Measurements from ENCODE around the gene VKORC1L1. TPM values are rescaled to one million over a fixed set of nuclear protein-coding genes. Genes with fewer than 3 reads are reported as not detected.
A peak's percentile ranks its signal among the peaks of the same experiment; 100 is the strongest.
"Not testable (repeated sequence)": the region's sequence is repeated elsewhere in the genome, so short reads cannot be mapped to it uniquely, and the experiment has no call there.

The VKORC1L1 gene
- total RNA-seq (2021) (21.6 and 31.7 TPM in 2 replicates), Bru-seq, nascent RNA (percentile 84 among the genes with signal in this experiment), BruChase-seq, experiment 1, labeled RNA remaining after a 2-hour chase (percentile 84 among the genes with signal in this experiment), BruChase-seq, experiment 2, labeled RNA remaining after a 6-hour chase (percentile 82 among the genes with signal in this experiment)
- long read RNA-seq, full-length matches to known transcripts: 35 of 50 reads
- long read RNA-seq, partial matches to known transcripts: 0 of 50 reads
- long read RNA-seq, other reads (novel, unspliced or antisense): 15 of 50 reads

DNA sequence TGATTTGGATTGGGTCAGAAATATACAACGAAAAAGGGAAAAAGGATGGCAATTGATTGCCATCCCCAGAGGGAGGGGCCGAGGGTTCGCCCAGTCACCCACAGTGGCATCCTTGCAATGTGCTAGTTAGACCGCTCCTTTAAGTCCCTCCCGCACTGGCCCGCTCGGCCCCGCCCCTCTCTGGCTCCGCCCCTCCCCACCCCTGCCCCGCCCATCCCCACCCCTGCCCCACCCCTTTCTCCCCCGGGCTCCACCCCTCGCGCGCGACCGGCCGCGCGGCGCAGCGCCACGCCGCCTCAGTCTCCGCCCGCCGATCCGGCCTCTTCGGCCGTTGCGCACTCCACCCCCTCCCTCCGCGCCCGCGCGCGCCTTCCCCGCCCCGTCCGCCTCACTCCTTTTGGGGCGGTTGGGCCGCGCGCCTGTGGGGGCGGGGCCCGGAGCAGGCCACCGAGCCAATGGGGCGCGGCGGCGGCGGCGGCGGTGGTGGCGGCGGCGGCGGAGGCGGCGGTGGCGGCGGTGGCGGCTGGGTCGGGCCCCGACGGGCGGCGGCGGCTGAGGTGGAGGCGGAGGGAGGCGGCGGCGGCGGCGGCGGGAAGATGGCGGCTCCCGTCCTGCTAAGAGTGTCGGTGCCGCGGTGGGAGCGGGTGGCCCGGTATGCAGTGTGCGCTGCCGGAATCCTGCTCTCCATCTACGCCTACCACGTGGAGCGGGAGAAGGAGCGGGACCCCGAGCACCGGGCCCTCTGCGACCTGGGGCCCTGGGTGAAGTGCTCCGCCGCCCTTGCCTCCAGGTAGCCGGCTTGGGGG, at the start of gene VKORC1L1:
TSS of gene VKORC1L1 (plus strand) at position 299 of the 806 bp plus-strand sequence. CDS start at position 597, 298 bp downstream.
- Histone ChIP-seq H3K36me3 (ENCODE audit: low read depth) (no peaks in the 10 kb centered on the region), H3F3A (ENCODE audit: insufficient read depth, low read depth) (0 out of 2 replicates have a peak, but pooled peaks cover 6% of the 10 kb centered on the region), H3K4me1 (replicated peaks; ENCODE audit: insufficient read depth) (peaks cover 6% of the 10 kb centered on the region; the same call in 1 of the 2 replicates), H3K4me3 (peak within 1 kb of the TSS; percentile 72), H2AFZ (peak within 1 kb of the TSS; percentile 72), H4K20me1 (ENCODE audit: insufficient read depth) (no peaks in the 10 kb centered on the region), H3K4me2 (peak within 1 kb of the TSS; percentile 80), H3K9me3 (ENCODE audit: insufficient read depth, low read depth) (no peaks in the 10 kb centered on the region), H3K27me3 (ENCODE audit: insufficient read depth, low read depth) (no peaks in the 10 kb centered on the region), H3K9me2 (ENCODE audit: insufficient read depth) (no peaks in the 10 kb centered on the region), H3K27ac (no peak within 1 kb of the TSS), H3K79me2 (ENCODE audit: low read depth) (peaks cover 42% of the 10 kb centered on the region)
- ChIA-PET POLR2A (ENCODE audit: unreplicated experiment) (no interaction called here), CTCF (no interaction called here)
- BruUV-seq (replicated peaks): no TSS peak
- TF ChIP-seq, protein P1, sequence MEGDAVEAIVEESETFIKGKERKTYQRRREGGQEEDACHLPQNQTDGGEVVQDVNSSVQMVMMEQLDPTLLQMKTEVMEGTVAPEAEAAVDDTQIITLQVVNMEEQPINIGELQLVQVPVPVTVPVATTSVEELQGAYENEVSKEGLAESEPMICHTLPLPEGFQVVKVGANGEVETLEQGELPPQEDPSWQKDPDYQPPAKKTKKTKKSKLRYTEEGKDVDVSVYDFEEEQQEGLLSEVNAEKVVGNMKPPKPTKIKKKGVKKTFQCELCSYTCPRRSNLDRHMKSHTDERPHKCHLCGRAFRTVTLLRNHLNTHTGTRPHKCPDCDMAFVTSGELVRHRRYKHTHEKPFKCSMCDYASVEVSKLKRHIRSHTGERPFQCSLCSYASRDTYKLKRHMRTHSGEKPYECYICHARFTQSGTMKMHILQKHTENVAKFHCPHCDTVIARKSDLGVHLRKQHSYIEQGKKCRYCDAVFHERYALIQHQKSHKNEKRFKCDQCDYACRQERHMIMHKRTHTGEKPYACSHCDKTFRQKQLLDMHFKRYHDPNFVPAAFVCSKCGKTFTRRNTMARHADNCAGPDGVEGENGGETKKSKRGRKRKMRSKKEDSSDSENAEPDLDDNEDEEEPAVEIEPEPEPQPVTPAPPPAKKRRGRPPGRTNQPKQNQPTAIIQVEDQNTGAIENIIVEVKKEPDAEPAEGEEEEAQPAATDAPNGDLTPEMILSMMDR (conservative IDR thresholded peaks at IDR 0.05): no peak
- no peak for TF ChIP-seq EZH2 (IDR thresholded peaks at IDR 0.05; ENCODE audit: low read depth)
- intact Hi-C loops (cut with micrococcal nuclease; ENCODE audit: unreplicated experiment): loop anchor here (10.0 kb wide), 1 partner anchor 118 kb away; no protein-coding TSS in a partner anchor
- peak; percentile 76 to 97 for DNase-seq

DNA sequence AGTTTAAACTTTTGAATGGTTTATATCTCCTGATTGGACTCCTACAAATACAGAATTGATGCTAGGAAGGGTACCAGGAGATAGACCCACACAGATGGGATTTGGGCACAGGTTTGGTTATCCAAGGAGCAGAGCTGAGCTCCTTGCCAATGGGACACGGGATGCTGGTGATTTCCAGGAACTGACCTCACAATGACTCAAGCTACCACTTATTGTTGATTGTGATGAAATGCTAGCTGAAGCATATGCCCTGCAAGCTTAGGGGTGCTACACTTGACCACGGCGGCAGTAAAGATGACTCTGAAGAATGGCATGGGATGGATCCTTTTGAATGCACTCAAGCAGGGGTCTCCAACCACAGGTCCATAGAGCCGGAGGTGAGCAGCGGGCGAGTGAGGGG, 45.5 kb upstream of the VKORC1L1 start:
- no peak overlapping the region for H2AFZ ChIP-seq
- no peaks in the 10 kb centered on the region for H3K79me2 ChIP-seq (ENCODE audit: low read depth)
- no peak overlapping the region for H3K4me3 ChIP-seq
- H3K9me3 ChIP-seq (ENCODE audit: insufficient read depth, low read depth): no peaks in the 10 kb centered on the region
- POLR2A ChIA-PET (ENCODE audit: unreplicated experiment): no interaction called here
- BruUV-seq (replicated peaks): no TSS peak
- no peaks in the 10 kb centered on the region for H3K27me3 ChIP-seq (ENCODE audit: insufficient read depth, low read depth)
- no peaks in the 10 kb centered on the region for H3K36me3 ChIP-seq (ENCODE audit: low read depth)
- no peak for DNase-seq
- TF ChIP-seq, protein P1 (conservative IDR thresholded peaks at IDR 0.05): no peak
- H3F3A ChIP-seq (ENCODE audit: insufficient read depth, low read depth): no peaks in the 10 kb centered on the region
- no peaks in the 10 kb centered on the region for H3K9me2 ChIP-seq (ENCODE audit: insufficient read depth)
- intact Hi-C loops (cut with micrococcal nuclease; ENCODE audit: unreplicated experiment): no loop called here
- CTCF ChIA-PET: no interaction called here
- no peaks in the 10 kb centered on the region for H4K20me1 ChIP-seq (ENCODE audit: insufficient read depth)
- H3K27ac ChIP-seq: no peak overlapping the region
- H3K4me2 ChIP-seq: no peak overlapping the region
- no peaks in the 10 kb centered on the region for H3K4me1 ChIP-seq (replicated peaks; ENCODE audit: insufficient read depth)

DNA sequence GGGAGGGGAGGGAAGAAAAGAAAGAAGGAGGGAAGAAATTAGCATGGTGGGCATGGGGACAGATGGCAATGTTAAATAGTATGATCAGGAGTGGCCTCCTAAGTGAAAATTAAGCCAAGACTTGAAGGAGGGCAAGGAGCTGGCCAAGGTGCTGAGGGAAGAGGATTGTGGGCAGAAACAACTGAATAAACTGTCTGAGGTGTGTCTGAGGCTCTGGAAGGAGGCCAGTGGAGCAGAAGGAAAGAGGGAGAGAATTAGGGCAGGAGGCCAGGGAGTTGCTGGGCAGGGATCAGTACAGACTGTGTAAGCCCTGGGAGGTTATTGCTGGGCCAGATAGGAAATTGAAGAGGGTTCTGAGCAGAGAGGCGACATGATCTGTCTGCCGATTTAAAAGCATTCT, 40.6 kb upstream of the VKORC1L1 start:
- intact Hi-C loops (cut with micrococcal nuclease; ENCODE audit: unreplicated experiment): no loop called here
- Histone ChIP-seq H3F3A (ENCODE audit: insufficient read depth, low read depth) (no peaks in the 10 kb centered on the region), H3K27me3 (ENCODE audit: insufficient read depth, low read depth) (no peaks in the 10 kb centered on the region), H3K27ac (no peak overlapping the region), H3K4me3 (no peak overlapping the region), H3K4me1 (replicated peaks; ENCODE audit: insufficient read depth) (no peaks in the 10 kb centered on the region), H4K20me1 (ENCODE audit: insufficient read depth) (no peaks in the 10 kb centered on the region), H3K36me3 (ENCODE audit: low read depth) (no peaks in the 10 kb centered on the region), H3K79me2 (ENCODE audit: low read depth) (no peaks in the 10 kb centered on the region), H3K9me2 (ENCODE audit: insufficient read depth) (no peaks in the 10 kb centered on the region), H3K9me3 (ENCODE audit: insufficient read depth, low read depth) (no peaks in the 10 kb centered on the region), H2AFZ (no peak overlapping the region), H3K4me2 (no peak overlapping the region)
- BruUV-seq (replicated peaks): no TSS peak
- DNase-seq: peak in 1 of 2 experiments; percentile 17
- ChIA-PET POLR2A (ENCODE audit: unreplicated experiment) (no interaction called here), CTCF (no interaction called here)
- TF ChIP-seq, protein P1 (conservative IDR thresholded peaks at IDR 0.05): no peak
- TF ChIP-seq EZH2 (IDR thresholded peaks at IDR 0.05; ENCODE audit: low read depth): no peak

DNA sequence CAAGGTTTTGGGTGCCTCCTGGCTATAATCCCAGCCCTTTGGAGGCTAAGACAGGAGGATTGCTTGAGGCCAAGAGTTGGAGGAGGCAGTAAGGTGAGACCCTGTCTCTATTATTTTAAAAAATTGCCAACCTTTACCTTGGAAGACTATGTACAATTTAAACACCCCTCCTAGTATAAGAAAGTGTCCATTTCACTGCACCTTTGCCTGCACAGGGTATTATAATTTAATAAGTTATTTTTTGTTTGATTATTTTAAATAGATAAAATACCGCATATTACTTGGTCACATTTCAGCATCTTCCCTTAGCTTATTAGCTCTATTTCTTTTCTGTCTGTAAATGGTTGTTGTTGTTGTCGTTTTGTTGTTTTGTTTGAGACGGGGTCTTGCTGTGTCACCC, 36.2 kb upstream of the VKORC1L1 start:
- H3K27me3 ChIP-seq (ENCODE audit: insufficient read depth, low read depth); H3K9me2 ChIP-seq (ENCODE audit: insufficient read depth); H3K27ac ChIP-seq; H2AFZ ChIP-seq; H4K20me1 ChIP-seq (ENCODE audit: insufficient read depth); H3K79me2 ChIP-seq (ENCODE audit: low read depth); CTCF ChIA-PET; H3K4me1 ChIP-seq (replicated peaks; ENCODE audit: insufficient read depth); H3F3A ChIP-seq (ENCODE audit: insufficient read depth, low read depth); H3K9me3 ChIP-seq (ENCODE audit: insufficient read depth, low read depth); H3K36me3 ChIP-seq (ENCODE audit: low read depth); H3K4me3 ChIP-seq; DNase-seq; POLR2A ChIA-PET (ENCODE audit: unreplicated experiment); BruUV-seq (replicated peaks); H3K4me2 ChIP-seq; intact Hi-C loops (cut with micrococcal nuclease; ENCODE audit: unreplicated experiment): not testable (repeated sequence)

DNA sequence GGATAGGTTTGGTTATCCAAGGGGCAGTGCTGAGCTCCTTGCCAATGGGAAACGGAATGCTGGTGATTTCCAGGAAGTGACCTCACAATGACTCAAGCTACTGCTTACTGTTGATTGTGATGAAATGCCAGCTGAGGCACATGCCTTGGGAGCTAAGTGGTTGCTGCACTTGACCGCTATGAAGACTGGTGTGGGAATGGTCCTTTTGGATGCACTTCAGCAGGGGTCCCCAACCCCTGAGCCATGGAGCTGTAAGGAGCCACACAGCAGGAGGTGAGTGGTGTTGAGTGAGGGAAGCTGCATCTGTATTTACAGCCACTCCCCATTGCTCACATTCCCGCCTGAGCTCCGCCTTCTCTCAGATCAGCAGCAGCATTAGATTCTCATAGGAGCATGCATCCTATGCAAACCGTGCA, 35.3 kb upstream of the VKORC1L1 start:
- BruUV-seq (replicated peaks); H3K4me3 ChIP-seq; H3K36me3 ChIP-seq (ENCODE audit: low read depth); H3K27me3 ChIP-seq (ENCODE audit: insufficient read depth, low read depth); H4K20me1 ChIP-seq (ENCODE audit: insufficient read depth); H2AFZ ChIP-seq; H3K9me2 ChIP-seq (ENCODE audit: insufficient read depth); H3F3A ChIP-seq (ENCODE audit: insufficient read depth, low read depth); H3K27ac ChIP-seq; H3K4me1 ChIP-seq (replicated peaks; ENCODE audit: insufficient read depth); POLR2A ChIA-PET (ENCODE audit: unreplicated experiment); H3K9me3 ChIP-seq (ENCODE audit: insufficient read depth, low read depth); H3K4me2 ChIP-seq; H3K79me2 ChIP-seq (ENCODE audit: low read depth); intact Hi-C loops (cut with micrococcal nuclease; ENCODE audit: unreplicated experiment); DNase-seq: not testable (repeated sequence)
- CTCF ChIA-PET: interaction anchor here (0.6 kb wide), 1 partner anchor 26 kb away, joined by 4 read pairs; no protein-coding TSS in a partner anchor
